HT-29 (cell line): ENCODE data around the gene TMPRSS3. TPM values are rescaled to one million over a fixed set of nuclear protein-coding genes. Genes with fewer than 3 reads are reported as not detected.

ENCODE experiments used
- DNase-seq: peaks from one replicate; pipeline ENCODE4 v3.0.0-alpha.2; 2015; ENCODE audit warnings: low spot score
- total RNA-seq: library from RNA; depleted of rRNA; stranded (reverse); fragments of >200 nt; shearing (Covaris generic); gene quantifications from 2 replicates; pipeline ENCODE4 v1.2.3, GENCODE V29; 2014

The TMPRSS3 gene
- total RNA-seq, 1 experiment from 2014 or later, result 0.05 TPM

DNA sequence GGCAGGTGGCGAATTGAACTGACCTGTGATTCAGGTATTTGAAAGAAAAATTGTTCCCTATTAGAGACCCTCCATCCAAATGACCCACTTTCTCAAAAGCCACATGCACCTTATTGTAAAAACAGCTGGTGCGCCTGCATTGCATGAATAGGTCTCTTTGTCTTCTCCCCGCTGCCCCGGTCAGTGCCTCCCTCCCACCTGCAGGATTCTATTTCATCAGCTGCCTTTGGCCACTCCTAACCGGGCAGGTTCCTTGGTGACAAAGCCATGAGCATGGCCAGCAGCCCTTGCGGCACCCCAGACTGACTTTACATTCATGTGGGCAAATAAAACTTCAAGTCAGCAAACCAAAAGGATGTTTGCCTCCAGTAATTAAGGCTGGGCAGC, 6.4 kb downstream of the TMPRSS3 start:
- peak; percentile 65 for DNase-seq

DNA sequence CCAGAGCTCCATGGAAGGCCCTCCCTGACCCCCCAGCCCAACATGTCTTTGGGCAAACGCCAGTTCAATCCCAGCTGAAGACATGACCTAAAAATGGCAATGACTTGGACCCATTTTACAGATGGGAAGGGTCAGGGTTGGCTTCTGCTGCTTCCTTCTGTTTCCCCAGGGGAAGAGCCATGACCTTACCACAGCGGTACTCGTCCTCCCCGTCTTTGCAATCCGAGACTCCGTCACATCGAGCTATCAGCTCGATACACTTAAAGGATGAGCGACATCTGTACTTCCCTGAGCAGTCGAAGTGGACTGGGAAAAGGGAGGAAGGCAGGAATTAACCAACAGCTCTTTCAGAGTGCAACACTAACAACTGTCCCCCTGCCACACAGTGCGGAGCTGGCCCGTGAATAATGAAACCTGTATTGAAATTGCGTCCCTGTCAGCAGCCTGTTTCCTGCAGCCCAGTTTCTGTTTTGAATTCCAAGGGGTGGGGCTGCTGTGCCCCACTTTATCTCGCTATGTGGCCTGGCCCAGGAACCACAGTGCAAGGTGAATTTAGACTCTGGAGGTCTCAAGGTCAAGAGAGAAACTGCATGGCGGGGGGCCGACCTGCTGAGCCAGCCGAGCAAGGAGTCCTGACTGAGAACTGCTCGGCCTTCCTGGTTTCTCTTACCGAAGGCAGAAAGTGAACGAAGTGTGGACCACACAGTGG, 7.0 kb downstream of the TMPRSS3 start:
- DNase-seq, result peak; percentile 38

DNA sequence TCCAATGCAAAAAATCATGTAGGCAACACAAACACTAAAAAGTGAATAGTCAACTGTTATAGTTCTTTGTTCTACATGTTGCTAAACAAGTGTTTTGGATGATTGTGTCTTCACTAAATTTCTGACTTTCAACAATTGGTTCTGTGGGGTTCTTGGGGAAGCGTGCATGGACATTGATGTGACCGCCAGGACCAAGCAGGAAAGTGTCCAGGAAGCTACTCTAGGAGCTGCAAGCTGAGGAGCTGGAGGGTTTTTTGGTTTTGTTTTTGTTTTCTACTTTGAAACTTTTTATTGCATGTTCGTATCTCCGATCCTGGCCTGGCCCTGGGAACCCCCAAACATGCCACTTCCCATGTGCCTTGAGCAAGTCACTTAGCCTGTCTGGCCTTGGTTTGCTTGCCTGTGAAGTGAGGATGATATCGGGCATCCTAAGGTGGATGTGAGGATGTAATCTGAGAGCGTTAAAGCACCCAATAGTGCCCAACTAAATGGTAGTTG, 8.0 kb downstream of the TMPRSS3 start:
- no peak for DNase-seq

DNA sequence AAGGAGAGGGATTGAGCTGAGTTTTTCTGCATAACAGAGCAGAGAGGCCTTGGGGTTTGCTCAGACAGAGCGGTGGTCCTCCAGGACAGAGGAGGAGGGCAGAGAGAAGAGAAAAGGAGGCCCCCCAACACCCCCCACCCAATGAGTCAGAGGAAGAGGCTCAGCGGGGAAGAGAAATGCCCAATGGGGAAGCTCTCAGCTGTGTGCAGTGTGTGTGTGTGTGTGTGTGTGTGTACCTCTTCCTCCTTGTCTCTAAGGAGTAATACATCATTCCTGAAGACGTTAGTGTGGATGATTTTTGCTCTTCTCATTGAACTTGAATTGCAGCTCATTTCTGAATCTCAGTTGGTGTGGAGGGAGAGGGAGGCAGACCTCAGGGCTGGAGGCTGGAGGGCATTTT, 8.7 kb downstream of the TMPRSS3 start:
- no peak for DNase-seq

DNA sequence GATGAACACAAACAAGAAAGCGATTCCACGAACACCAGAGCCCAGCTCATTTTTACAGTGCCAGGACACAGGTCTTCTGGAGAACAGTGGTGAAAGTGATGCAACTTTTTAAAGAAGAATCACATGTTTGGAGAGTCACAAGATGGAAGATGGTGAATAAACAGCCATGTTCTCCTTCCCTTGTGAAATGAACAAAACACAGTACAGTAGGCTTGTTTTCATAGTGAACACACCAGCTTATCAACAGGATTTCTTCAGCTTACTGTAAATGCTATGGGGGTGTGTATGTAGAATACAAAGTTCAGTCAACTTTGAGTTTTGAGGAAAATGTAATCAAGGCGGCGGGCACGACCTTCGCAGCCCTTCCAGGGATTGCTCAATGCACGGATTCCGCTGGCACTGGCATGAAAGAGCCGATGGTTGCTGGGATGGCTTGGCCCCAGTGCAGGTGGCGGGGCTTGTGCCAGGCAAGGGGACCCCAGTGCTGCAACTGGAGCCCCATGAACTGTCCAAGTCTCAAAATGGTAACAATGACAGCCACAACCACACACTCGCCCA, 9.7 kb downstream of the TMPRSS3 start:
- DNase-seq, result no peak

DNA sequence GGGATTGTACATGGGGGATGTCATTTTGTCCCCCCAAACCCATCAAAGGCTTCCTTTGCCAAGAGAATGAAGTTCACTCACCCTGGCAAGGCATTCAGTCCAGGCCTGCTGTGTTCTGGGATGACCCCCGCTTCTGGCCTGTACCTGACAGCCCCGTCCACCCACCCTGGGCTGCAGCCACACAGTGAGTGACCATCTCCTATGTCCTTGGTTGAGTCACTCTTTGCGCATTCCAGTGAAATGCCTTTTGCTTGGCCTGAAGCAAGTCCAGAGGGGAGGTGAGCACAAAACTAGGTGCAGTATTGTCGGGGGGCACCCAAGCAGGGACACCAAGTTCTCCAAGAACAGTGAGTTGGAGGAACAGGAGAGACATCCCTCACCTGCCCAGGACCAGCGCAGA, 10.2 kb downstream of the TMPRSS3 start:
- DNase-seq, result no peak

DNA sequence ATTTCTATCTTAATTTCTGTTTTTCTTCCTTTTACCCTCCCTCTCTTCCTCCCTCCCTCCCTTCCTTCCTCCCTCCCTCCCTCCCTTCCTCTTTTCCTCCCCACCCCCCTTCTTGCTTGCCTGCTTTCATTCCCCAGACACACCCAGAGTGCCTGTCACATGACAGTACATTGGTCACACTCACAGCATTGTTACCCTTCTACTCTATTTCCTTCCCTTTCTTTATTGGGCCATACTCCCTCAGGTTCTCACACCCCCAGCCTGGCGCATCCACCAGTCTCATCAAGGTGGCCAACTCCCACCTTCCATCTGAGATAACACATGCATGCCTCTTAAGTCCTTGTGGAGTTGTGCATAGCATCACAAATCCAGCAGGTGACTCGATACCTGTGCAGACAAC, 10.9 kb downstream of the TMPRSS3 start:
- DNase-seq, result no peak

DNA sequence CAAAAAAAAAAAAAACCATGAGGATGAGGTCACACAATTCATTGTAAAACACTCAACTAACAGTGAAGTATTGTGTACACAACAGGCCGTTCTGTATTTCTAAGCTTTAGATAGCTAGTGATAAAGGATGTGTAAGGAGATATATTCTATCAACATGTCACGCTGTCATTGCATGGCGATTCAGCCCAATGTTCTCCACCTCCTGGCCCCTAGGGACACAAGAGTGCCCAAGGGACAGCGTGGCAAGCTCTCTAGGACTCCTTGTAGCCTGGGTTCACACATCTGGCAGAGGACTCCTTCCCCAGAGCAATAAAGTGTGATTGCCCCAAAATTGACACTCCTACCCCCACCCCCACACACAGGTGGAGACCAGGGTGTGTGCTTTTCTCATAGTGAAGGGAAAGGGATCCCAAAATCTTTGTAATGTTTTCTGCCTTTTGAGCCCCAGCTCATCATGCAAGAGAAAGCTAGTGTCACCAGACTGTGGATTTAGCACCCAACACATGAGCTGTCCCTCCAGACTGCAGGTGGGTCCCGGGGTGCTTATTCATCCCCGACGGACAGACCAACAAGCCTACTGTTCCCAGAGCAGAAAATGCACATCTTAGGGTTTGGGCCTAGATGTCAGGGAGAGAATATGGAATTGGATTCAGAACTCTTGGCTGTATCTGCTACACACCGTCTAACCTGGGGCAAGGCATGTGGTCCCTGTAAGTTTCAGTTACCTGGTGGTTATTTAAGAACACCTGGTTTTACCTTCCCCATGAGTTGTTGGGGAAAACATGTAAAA, 11.5 kb downstream of the TMPRSS3 start:
- no peak for DNase-seq

DNA sequence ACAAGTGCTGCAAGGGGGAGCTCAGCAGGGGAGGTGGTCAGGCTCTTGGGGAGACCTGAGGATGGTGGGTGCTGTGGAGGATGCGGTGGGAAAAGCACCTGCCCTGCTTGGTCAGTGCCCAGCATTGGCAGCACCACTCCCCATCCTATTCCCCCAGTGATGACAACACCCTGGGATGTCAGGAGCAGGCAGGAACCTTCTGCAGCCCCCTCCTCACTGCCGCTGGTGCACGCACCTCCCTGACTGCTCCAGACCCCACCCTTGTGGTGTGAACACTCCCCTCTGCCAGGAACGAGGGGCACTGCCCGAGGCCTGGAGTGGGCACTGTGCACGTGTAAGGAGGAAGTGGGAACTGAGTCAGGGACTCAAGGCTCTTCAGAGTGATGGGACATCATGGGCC, 12.5 kb downstream of the TMPRSS3 start:
- no peak for DNase-seq

DNA sequence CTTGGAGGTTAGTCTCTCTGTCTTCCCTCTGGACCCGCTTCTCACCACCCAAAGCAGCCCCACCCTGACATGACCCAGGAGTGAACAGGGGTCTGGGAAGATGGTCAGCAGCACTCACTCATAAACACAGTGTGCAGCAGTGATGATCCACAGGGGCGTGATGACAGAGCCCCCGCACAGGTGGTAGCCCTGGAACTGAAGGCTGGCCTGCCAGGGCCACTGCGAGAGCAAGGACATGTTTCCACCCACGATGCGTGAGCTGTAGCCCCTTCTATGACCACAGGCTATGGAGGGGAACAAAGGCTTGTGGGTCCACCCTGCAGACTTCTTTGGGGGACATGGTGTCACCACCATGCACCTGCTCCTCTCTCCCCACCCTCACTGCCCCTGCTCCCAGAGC, 12.9 kb downstream of the TMPRSS3 start:
- no peak for DNase-seq

DNA sequence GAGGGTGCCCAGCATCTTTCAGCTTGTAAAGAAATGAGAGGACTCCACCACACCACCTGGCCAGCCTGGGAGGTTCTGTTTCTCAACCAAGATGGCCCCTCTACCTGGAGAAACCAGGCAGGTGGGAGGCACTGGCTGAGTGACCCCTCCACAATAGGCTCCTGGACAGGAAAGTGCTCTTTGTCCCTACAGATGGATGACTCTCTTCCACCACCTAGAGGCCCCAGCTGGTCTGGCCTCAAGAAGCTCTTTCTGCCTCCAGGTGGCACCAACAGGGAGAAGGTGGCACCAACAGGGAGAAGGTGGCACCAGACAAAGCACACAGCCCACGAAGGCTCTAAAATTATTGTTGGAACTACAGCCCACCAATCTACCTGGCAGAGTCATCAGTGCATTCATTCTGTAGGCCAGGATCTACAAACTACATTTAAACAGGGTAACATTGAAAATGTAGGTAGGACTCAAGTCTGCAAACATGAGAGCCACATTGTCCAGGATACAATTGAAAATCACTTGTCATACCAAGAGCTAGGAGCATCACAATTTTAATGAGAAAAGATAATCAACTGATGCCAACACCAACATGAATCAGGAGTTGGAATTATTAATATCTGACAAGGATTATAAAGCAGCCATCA, 14.4 kb downstream of the TMPRSS3 start:
- peak; percentile 69 for DNase-seq

DNA sequence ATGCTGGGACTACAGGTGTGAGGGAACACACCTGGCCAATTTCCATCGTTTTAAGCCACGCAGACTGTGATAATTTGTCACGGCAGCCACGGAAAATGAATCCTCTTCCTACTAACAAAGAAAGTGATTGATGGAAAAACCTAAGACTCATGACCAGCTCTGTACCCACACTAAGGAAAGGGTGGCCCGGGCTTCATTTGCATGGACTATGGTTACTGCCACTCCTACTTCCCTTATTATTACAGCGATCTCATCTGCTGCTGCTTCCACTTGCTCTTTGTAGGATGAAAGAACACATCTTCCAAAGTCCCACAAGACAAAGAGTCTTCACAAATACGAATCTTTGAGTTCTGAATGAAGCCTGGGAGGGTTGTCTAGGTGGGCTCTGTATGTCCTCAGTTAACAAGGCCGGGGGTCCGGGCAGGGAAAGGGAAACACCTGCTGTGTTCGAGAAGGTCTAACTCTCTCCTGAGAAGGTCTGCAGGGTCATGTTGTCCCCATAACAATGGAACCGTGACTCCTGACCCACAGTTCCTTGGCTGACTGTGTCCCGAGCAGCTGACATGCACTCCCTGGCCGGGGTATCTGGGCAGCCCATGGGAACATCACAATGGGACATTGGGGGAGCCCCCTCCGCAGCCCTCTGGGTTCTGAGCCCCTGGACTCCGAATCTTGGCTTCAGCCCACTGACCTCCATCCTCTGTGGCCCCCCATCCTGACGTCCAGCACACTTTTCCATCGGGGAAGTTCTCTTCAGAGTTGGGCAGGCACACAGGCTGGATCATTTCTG, 16.2 kb downstream of the TMPRSS3 start:
- no peak for DNase-seq

DNA sequence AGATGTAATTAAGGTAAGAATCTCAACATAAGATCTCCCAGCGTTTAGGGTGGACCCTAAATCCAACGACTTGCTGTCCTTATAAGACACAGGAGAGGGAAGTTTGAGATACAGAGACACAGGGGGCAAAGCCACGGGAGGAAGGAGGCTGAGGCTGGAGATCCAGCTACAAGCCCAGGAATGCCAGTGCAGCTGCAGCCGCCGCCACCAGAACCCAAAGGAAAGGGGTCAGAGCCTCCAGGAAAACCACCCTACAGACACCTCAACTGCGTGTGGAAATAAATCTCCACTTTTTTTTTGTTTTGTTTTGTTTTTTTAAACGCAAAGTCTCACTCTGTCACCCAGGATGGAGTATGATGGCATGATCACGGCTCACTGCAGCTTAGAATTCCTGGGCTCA, 17.4 kb downstream of the TMPRSS3 start:
- no peak for DNase-seq

DNA sequence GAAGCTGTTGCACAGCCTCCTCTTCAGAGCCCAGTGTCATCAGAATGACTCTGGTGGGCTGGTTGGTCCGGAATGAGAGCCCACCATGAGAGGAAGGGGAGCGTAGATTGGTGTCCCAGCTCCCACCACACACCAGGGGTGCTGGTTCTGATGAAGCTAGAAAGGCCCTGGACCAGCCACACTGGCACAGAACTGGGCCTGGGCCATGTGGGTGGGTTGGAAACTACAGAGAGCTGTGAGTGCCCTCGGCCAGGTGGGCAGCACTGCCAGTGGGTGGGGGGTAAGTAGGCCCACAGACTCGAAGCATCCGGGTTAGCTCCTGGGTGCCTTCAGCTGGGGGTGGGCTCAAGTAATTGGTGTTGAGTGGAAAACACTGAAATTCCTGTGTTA, 17.9 kb downstream of the TMPRSS3 start:
- no peak for DNase-seq

DNA sequence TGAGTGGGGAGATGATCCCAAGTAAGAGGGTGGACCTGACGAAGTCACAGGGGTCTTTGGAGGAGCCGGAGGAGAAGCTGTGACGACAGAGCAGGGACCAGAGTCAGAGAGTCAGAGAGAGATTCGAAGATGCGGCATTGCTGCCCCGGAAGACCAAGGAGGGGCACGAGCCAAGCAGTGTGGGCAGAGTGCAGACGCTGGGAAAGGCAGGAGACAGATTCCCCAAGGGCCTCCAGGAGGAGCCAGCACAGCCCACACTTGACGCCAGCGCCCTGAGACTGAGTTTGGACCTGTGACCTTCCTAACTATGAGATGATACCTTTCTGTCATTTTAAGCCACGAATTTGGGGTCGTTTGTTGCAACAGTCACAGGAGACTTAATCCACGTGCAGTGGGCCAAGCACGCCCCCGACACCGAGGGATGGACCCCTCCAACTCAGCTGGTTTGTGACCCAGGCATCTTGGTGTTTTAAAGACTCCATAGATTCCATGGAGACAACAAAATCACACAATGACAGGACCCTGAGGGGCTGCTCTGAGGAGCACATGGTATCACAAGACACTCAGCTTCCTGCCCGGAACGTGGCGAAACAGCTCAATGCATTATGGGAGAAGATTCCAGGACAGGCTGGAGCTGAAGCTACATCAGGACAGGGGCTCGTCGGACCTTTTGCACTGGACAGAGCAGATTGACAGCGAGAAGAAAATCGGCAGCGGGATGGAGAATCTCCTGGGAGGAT, 18.5 kb downstream of the TMPRSS3 start:
- DNase-seq, result no peak

DNA sequence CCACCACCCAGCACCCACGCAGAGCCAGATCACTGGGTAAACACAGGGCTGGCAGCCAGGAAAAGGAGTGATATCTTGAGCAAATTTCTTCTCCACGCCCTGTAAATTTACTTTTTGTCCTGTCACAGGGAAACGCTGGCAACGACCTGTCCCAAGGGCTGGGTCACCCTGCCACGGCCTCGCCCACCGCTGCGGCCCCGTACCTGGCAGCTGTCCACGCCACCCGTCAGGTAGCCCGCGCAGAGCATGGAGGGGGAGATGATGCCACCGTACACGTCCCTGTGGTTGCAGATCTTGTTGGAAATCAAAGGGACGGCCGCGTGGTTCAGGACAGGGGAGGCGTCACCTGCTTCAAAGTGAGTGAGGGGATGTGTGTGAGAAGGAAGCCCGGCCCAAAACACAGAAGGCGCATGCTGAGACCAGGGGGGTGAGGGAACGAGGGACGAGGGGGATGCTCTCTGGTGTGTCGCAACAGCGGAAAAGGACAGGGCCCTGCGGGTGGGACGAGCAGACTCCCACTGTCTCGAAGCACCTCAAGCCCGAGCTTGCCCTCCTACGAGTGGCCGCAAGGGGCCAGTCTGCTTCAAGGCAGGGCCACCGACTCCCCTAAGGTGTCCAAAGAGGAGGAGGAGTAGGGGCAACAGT, 19.4 kb downstream of the TMPRSS3 start:
- peak; percentile 11 for DNase-seq

DNA sequence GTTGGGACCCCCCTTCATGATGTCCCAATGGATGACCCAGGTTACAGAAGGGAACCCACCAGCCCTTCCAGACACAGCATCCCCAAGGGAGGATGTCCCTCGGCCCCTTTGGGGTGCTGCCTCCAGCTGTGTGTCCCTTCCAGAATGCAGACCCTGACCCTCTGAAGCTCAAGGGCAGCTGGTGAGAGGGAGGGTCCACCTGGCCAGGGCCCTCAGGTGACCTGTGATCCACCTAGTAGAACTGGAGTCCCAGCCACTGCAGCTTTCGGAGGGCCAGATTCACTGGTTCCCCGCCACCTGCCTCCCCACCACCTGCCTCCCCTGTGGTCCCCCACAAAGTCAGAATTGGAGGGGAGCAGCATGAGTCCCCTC, 19.9 kb downstream of the TMPRSS3 start:
- DNase-seq, result no peak

DNA sequence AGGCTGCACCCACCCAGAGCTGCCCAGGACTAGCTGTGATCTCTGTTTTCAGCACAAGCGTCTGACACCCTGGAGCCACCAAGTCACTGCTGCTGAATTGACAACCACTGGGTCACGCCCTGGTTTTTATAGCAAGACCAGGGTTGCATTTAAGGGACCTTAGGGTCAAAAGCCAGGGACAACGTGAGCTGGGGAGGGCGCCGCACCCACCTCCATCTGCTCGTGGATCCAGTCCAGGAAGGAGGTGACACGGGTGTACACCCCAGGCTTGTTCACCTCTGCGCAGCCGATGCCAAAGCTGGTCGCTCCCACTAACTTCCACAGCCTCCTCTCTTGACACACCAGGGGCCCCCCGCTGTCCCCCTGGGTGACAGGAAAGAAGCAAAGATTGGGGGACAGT, 20.3 kb downstream of the TMPRSS3 start:
- DNase-seq, result no peak

DNA sequence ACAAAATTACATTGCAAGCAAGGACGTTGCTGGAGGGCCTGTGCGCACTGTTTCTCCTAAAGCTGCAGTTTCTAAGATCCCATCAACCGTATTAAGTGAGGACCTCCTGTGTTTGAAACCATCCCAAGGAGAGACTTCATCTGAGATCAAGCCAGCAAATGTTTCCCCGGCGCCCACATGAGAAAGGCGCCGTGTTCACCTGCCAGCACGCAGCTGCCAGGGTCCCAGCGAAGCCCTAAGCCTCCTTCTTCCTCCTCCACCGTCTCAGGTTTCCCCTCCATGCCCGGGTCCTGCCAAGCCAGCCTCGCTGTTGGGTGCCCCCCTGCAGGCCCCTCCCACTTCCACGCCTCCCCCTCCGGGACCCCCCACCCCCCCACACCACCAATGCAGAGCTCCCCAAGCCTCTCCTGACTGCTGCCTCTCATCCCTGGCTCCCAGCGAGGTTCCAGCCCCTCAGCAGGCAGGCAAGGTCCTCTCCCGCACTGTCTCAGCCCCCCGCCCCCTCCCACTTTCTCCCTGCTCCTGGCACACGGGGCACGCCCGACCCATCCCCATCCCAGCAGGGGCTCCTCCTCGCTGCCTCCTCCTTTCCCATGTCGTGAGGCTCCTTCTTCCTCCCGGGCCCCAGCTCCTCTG, 20.9 kb downstream of the TMPRSS3 start:
- DNase-seq, result no peak

DNA sequence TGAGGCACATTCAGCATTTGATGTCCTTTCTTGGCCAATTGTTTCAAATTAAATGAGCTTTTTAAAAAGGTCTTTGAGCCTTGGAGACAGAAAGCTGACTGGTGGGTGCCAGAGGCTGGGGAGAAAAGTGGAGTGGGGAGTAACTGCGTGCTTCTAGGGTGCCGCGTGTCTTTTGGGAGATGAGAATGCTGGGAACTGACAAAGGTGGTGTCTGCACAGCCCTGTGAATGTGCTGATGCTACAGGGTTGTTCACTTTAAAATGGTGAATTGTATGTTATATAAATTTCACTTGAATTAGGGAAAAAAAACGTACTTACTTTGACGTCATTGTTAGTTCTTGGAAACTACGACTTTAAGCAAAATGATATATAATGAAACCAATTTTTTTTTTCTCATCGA, 21.4 kb downstream of the TMPRSS3 start:
- no peak for DNase-seq
